ENCODE measurements around the gene ANKMY1.
"Not testable (repeated sequence)": the region's sequence is repeated elsewhere in the genome, so short reads cannot be mapped to it uniquely, and the experiment has no call there.

DNA sequence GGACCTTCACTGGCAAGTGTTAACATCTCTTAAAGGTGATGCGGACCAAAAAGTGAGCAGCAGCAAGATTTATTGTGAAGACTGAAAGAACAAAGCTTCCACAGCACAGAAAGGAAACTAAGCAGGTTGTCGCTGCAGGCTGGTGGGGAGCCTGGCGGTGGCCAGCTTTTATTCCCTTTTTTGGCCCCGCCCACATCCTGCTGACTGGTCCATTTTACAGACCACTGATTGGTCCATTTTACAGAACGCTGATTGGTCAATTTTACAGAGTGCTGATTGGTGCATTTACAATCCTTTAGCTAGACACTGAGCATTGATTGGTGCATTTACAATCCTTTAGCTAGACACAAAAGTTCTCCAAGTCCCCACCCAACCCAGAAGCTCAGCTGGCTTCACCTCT lies 35.9 kb downstream of the ANKMY1 start:
- not testable (repeated sequence) for TF ChIP-seq CTCF (IDR thresholded peaks at IDR 0.05 in 8 of 11, conservative IDR thresholded peaks at IDR 0.05 in 3 of 11); POLR2A (IDR thresholded peaks at IDR 0.05); POLR2AphosphoS5 (IDR thresholded peaks at IDR 0.05)

All from spleen (tissue), 7 donors.